IgD-negative memory B cell (primary cell): Measurements from ENCODE around the gene FRMD7. TPM values are rescaled to one million over a fixed set of nuclear protein-coding genes. Genes with fewer than 3 reads are reported as not detected.
"Not testable (repeated sequence)": the region's sequence is repeated elsewhere in the genome, so short reads cannot be mapped to it uniquely, and the experiment has no call there.

Source experiments
- H3K27ac Mint-ChIP-seq, 3 donors: one replicate each; pipeline ENCODE4 v1.8.0; 2020 to 2022; ENCODE audit warnings: mild to moderate bottlenecking in 3 of 3, mixed read lengths in 3 of 3, moderate library complexity in 1 of 3
- H3K27me3 Mint-ChIP-seq: one replicate; pipeline ENCODE4 v1.8.0; 2021; ENCODE audit warnings: mixed read lengths
- H3K36me3 Mint-ChIP-seq: one replicate; pipeline ENCODE4 v1.8.0; 2020; ENCODE audit warnings: mild to moderate bottlenecking, mixed read lengths
- H3K4me1 Mint-ChIP-seq, 3 donors: one replicate each; pipeline ENCODE4 v1.8.0; 2020 to 2022; ENCODE audit warnings: mixed read lengths in 3 of 3, mild to moderate bottlenecking in 1 of 3
- H3K4me3 Mint-ChIP-seq, 4 donors: one replicate each; pipeline ENCODE4 v1.8.0; 2020 to 2022; ENCODE audit warnings: mild to moderate bottlenecking in 4 of 4, mixed read lengths in 4 of 4, moderate library complexity in 3 of 4
- H3K9me3 Mint-ChIP-seq, 3 donors: one replicate each; pipeline ENCODE4 v1.8.0; 2020 to 2021; ENCODE audit warnings: mixed read lengths in 3 of 3, mild to moderate bottlenecking in 1 of 3
- polyA plus RNA-seq: library from polyadenylated mRNA; unstranded; fragments of 300-500 nt; fragmentation: Illumina TruSeq; gene quantifications from one replicate; pipeline ENCODE4 v1.2.3, GENCODE V29; 2021

The FRMD7 gene
- polyA plus RNA-seq, 1 donor from 2014 or later: not detected

GRCh38 chrX:132115792-132116191 lies 12.0 kb downstream of the FRMD7 start:
- no peak overlapping the region for H3K4me3 Mint-ChIP-seq
- H3K9me3 Mint-ChIP-seq: no peaks in the 10 kb centered on the region
- H3K27ac Mint-ChIP-seq: no peak overlapping the region
- H3K4me1 Mint-ChIP-seq: peaks cover 0 to 1% (median 0%) of the 10 kb centered on the region in 3 donors
- H3K27me3 Mint-ChIP-seq: no peaks in the 10 kb centered on the region
- H3K36me3 Mint-ChIP-seq: peaks cover 2% of the 10 kb centered on the region

DNA sequence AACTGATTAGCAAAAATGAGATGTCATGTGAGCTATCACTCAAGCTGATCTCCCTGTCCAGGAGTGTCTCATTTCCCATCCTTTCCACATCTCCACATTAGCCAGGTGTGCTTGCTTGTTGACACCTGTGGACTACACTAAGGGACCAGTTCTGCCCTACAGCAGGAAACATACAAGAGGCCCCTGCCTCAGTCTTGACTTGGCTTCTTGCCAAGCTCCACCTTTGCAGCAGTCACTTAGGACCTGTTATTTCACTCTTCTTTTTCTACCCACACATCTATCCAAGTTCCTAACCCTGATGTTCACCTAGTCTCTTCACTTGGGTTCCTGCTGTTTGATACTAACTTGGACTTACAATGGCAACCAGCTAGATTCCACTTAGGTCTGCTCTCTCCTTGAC lies 13.2 kb downstream of the FRMD7 start:
- Mint-ChIP-seq H3K4me1 (peaks cover 0 to 4% (median 0%) of the 10 kb centered on the region in 3 donors), H3K36me3 (no peaks in the 10 kb centered on the region), H3K9me3 (no peaks in the 10 kb centered on the region), H3K27ac (no peak overlapping the region), H3K27me3 (no peaks in the 10 kb centered on the region), H3K4me3 (no peak overlapping the region)

- no peak overlapping the region for H3K27ac Mint-ChIP-seq
- peaks cover 0 to 3% (median 0%) of the 10 kb centered on the region in 3 donors for H3K4me1 Mint-ChIP-seq
- no peaks in the 10 kb centered on the region for H3K27me3 Mint-ChIP-seq
These were observed 20.5 kb downstream of the FRMD7 start for GRCh38 chrX:132107291-132107690.

DNA sequence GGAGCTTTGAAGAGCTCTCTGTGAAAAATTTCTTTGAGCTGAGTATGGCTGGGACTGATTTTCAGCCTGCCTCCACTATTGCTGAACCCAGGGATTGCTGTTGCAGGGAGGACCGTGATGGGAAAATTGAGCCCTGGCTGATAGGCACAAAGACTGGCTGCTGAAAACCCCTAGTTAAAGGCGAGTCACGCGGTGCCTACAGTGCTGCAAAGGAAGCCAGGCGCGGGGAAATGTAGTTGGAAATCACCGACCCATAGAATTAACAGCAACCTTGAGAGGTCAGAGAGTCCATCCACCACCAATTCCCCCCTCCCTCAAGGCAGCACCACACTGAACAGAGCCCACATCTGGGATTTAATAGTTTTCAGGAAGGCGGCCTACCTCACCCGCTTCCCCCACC lies 26.0 kb downstream of the FRMD7 start:
- Mint-ChIP-seq H3K27me3 (peaks cover 9% of the 10 kb centered on the region), H3K27ac (no peak overlapping the region), H3K4me3 (no peak overlapping the region), H3K9me3 (no peaks in the 10 kb centered on the region), H3K4me1 (no peaks in the 10 kb centered on the region), H3K36me3 (no peaks in the 10 kb centered on the region)

More at GRCh38 chrX:132107291-132107690, 20.5 kb downstream of the FRMD7 start:
- Mint-ChIP-seq H3K4me3 (no peak overlapping the region), H3K9me3 (no peaks in the 10 kb centered on the region), H3K36me3 (no peaks in the 10 kb centered on the region)

GRCh38 chrX:132101206-132101605 lies 26.6 kb downstream of the FRMD7 start:
- Mint-ChIP-seq H3K4me3 (no peak overlapping the region), H3K4me1 (no peaks in the 10 kb centered on the region), H3K27me3 (peaks cover 10% of the 10 kb centered on the region), H3K9me3 (no peaks in the 10 kb centered on the region), H3K36me3 (no peaks in the 10 kb centered on the region), H3K27ac (no peak overlapping the region)

DNA sequence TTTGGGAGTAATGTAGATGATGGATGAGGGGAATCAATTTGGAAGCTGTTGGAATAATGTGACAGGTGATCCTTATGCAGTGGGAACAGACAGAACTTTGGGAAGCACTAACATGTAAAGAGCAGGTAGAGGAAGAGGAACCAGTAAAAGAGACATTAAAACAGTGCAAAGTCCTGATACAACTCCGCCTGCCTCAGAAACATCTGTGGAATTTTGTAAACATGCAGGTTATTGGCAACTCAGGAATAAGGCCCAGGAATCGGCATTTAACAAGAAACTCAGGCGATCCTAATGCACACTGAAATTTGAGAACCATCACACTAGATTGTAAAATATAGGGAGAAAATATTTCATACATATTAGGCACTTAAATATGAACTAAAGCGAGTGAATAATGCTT lies 29.1 kb downstream of the FRMD7 start:
- not testable (repeated sequence) for H3K36me3 Mint-ChIP-seq, H3K9me3 Mint-ChIP-seq, H3K4me3 Mint-ChIP-seq, H3K27me3 Mint-ChIP-seq, H3K27ac Mint-ChIP-seq, H3K4me1 Mint-ChIP-seq

- Mint-ChIP-seq H3K4me1 (peaks cover 0 to 3% (median 0%) of the 10 kb centered on the region in 3 donors), H3K9me3 (no peaks in the 10 kb centered on the region), H3K27ac (no peak overlapping the region), H3K4me3 (no peak overlapping the region), H3K36me3 (no peaks in the 10 kb centered on the region), H3K27me3 (peaks cover 14% of the 10 kb centered on the region)
These were observed 33.7 kb downstream of the FRMD7 start for GRCh38 chrX:132094164-132094563.

- H3K36me3 Mint-ChIP-seq: no peaks in the 10 kb centered on the region
These were observed 34.5 kb downstream of the FRMD7 start for GRCh38 chrX:132093239-132093860.

GRCh38 chrX:132092439-132093065 lies 35.3 kb downstream of the FRMD7 start:
- Mint-ChIP-seq H3K4me3 (no peak overlapping the region), H3K27ac (no peak overlapping the region), H3K27me3 (peaks cover 12% of the 10 kb centered on the region), H3K4me1 (peaks cover 0 to 3% (median 0%) of the 10 kb centered on the region in 3 donors), H3K9me3 (no peaks in the 10 kb centered on the region), H3K36me3 (no peaks in the 10 kb centered on the region)

More at GRCh38 chrX:132093239-132093860, 34.5 kb downstream of the FRMD7 start:
- Mint-ChIP-seq H3K27ac (no peak overlapping the region), H3K4me1 (peaks cover 0 to 3% (median 0%) of the 10 kb centered on the region in 3 donors), H3K4me3 (no peak overlapping the region), H3K9me3 (no peaks in the 10 kb centered on the region), H3K27me3 (peaks cover 14% of the 10 kb centered on the region)

DNA sequence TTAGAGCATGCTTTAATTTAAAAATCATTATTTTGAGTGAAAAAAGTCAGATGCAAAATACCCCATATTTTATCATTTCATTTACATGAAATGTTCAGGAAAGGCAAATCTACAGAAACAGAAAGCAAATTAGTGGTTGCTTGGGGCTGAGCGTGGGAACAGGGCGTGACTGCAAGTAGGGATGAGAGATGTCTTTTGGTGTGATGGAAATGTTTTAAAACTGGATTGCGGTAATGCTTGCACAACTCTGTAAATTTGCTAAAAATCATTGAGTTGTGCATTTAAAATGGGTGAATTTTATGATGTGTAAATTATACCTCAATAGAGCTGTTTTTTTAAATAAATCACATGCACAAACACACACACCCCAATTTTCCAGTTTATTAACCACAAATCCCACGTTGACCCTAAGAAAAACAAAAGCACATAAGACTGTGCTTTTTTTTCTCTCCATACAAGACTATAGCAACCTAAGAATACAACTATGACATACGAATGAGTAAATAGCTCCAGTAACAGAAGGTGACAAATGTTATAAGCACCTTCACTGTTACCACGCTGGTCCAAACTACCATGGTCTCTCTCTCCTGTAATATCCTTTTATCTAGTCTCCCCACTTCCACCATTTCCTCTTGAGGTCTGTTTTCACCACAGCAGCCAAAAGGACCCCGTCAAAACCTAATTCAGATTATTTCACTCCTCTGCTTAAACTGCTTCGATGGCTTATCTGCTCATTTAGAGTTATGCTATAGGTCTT lies 37.2 kb downstream of the FRMD7 start:
- H3K36me3 Mint-ChIP-seq: no peaks in the 10 kb centered on the region
- H3K9me3 Mint-ChIP-seq: no peaks in the 10 kb centered on the region
- peaks cover 4% of the 10 kb centered on the region for H3K27me3 Mint-ChIP-seq
- no peak overlapping the region for H3K4me3 Mint-ChIP-seq
- H3K4me1 Mint-ChIP-seq: peaks cover 0 to 3% (median 0%) of the 10 kb centered on the region in 3 donors
- H3K27ac Mint-ChIP-seq: no peak overlapping the region

DNA sequence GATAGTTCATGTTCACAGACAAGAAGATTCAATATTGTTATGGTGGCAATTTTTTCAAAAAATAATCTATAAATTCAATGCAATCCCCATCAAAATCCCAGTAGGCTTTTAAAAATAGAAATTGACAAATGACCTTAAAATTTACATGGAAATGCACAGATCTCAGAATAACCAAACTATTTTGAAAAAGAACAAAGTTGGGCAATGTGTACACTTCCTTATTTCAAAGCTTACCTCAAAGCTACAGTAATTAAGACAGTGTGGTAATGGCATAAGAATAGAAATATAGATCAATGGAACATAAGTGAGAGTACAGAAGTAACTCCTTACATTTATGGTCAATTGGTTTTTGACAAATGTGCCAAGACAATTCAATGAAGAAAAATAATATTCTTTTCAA lies 39.0 kb downstream of the FRMD7 start:
- Mint-ChIP-seq H3K9me3 (no peaks in the 10 kb centered on the region), H3K27me3 (peaks cover 9% of the 10 kb centered on the region), H3K27ac (no peak overlapping the region), H3K4me3 (no peak overlapping the region), H3K36me3 (peaks cover 3% of the 10 kb centered on the region), H3K4me1 (peaks cover 0 to 3% (median 0%) of the 10 kb centered on the region in 3 donors)

DNA sequence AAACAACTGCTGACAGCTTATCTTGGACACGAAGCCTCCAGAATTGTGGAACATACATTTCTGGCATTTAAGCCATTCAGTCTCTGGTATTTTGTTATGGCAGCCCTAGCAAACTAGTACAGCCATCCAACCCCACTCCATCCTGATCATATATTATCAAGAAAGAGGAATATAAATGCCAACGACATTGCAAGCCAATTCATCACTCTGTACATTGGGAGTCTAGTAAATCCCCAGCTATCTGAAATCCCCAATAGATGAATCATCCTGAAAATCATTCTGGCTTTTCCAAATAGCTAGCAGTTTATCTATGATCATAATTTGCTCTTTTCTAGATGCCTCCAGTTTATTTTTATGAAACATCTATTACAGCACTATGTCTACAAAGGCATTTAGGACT lies 41.1 kb downstream of the FRMD7 start:
- Mint-ChIP-seq H3K4me1 (peaks cover 0 to 3% (median 0%) of the 10 kb centered on the region in 3 donors), H3K9me3 (no peaks in the 10 kb centered on the region), H3K27ac (no peak overlapping the region), H3K36me3 (peaks cover 3% of the 10 kb centered on the region), H3K4me3 (no peak overlapping the region), H3K27me3 (peaks cover 13% of the 10 kb centered on the region)

DNA sequence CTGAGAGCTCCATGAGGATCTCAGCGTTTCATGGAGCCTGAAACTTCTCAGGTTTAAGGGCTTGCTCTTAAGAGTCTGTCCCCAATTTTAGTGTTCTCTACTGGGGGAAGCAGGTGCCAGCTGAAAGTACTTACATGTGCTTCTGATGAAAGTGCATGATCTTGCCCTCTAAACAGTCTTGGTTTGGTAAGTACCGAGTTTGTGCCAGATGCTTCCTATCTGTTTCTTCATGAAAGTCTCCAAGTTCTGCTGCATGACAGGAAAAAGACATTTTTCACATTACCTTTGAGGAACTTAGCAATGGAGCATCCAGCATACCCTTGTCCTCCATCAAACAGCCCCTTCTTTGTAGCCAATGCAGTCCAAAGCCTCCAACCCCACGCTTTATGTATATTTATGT lies 42.0 kb downstream of the FRMD7 start:
- Mint-ChIP-seq H3K9me3 (no peaks in the 10 kb centered on the region), H3K27me3 (peaks cover 10% of the 10 kb centered on the region), H3K36me3 (peaks cover 3% of the 10 kb centered on the region), H3K4me3 (no peak overlapping the region), H3K4me1 (peaks cover 0 to 1% (median 0%) of the 10 kb centered on the region in 3 donors), H3K27ac (no peak overlapping the region)

DNA sequence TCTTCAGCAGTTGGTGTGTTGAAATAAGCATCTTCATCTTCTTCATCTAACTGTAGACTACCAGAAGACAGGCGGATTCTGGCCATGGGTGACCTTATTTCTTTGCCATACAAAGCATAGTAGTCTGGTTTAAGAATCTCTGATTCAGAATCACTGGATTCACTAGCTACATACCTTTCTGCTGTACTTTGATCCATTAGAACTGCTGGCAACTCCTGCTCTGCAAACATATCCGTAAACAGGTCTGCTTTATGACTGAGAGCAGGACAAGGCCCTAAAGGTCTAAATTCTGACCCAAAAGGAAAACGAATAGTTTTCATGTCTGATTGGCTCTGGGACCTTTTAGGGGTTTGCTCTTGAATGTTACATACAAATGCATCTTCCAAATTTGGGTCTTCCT lies 49.9 kb downstream of the FRMD7 start:
- Mint-ChIP-seq H3K36me3 (no peaks in the 10 kb centered on the region), H3K9me3 (no peaks in the 10 kb centered on the region), H3K4me1 (no peaks in the 10 kb centered on the region)

DNA sequence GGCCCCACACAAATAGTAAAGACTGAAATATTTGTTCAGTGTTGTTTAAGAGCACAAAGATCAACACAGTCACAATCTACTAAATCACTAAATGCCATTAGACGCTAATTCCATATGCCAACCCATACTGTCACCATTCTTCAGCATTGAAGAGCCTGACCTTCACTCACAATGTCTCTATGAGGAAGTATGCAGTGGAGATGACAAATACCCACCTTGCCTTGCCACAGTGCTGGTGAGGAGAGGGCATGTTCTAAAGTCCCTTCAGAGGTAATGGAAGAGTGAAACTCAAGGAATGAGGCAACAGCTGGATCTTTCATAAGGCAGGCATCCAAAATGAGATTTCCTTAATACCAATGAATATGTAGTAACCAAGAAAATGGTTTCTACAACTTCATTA lies 50.4 kb downstream of the FRMD7 start:
- peak overlapping the region in 1 of 4 donors; percentile 23 for H3K4me3 Mint-ChIP-seq
- no peaks in the 10 kb centered on the region for H3K4me1 Mint-ChIP-seq
- H3K9me3 Mint-ChIP-seq: no peaks in the 10 kb centered on the region
- peaks cover 1% of the 10 kb centered on the region for H3K27me3 Mint-ChIP-seq
- H3K36me3 Mint-ChIP-seq: no peaks in the 10 kb centered on the region
- no peak overlapping the region for H3K27ac Mint-ChIP-seq

More for the DNA sequence above, 49.9 kb downstream of the FRMD7 start:
- Mint-ChIP-seq H3K27ac (no peak overlapping the region), H3K4me3 (no peak overlapping the region), H3K27me3 (peaks cover 1% of the 10 kb centered on the region)
